ENCODE measurements around the gene CDK13.

DNA sequence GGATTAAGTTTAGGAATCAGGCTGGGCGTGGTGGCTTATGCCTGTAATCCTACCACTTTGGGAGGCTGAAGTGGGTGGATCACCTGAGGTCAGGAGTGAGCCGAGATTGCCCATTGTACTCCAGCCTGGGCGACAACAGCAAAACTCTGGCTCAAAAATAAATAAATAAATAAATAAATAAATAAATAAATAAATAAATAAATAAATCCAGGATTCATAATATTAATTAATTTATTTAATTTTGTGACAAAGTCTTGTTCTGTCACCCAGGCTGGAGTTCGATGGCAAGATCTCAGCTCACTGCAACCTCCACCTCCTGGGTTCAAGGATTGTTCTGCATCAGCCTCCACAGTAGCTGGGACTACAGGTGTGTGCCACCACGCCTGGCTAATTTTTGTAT, 188.9 kb downstream of the CDK13 start:
- TF ChIP-seq, protein P1, sequence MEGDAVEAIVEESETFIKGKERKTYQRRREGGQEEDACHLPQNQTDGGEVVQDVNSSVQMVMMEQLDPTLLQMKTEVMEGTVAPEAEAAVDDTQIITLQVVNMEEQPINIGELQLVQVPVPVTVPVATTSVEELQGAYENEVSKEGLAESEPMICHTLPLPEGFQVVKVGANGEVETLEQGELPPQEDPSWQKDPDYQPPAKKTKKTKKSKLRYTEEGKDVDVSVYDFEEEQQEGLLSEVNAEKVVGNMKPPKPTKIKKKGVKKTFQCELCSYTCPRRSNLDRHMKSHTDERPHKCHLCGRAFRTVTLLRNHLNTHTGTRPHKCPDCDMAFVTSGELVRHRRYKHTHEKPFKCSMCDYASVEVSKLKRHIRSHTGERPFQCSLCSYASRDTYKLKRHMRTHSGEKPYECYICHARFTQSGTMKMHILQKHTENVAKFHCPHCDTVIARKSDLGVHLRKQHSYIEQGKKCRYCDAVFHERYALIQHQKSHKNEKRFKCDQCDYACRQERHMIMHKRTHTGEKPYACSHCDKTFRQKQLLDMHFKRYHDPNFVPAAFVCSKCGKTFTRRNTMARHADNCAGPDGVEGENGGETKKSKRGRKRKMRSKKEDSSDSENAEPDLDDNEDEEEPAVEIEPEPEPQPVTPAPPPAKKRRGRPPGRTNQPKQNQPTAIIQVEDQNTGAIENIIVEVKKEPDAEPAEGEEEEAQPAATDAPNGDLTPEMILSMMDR (conservative IDR thresholded peaks at IDR 0.05; ENCODE audit: low read depth, low read length): no peak
- no peak for TF ChIP-seq EZH2 (IDR thresholded peaks at IDR 0.05; ENCODE audit: low read length, unreplicated experiment)
- no peak for TF ChIP-seq EZH2phosphoT487 (IDR thresholded peaks at IDR 0.05; ENCODE audit: borderline replicate concordance, low read length)
